HFFc6 (cell line): ENCODE results near the gene SYCP2L. TPM values are rescaled to one million over a fixed set of nuclear protein-coding genes. Genes with fewer than 3 reads are reported as not detected.

Source experiments
- DNase-seq: peaks from one replicate; pipeline ENCODE4 v3.0.0-alpha.2; 2018
- H3K27ac Mint-ChIP-seq: 2 replicates; pipeline ENCODE4 v1.8.0; 2020; ENCODE audit warnings: mild to moderate bottlenecking, mixed read lengths
- H3K27me3 Mint-ChIP-seq: 2 replicates; pipeline ENCODE4 v1.8.0; 2021; ENCODE audit warnings: mild to moderate bottlenecking, moderate library complexity, mixed read lengths; ENCODE audit not compliant: insufficient read depth
- H3K36me3 Mint-ChIP-seq: 2 replicates; pipeline ENCODE4 v1.8.0; 2021; ENCODE audit warnings: low read depth, mixed read lengths
- H3K4me1 Mint-ChIP-seq: 2 replicates; pipeline ENCODE4 v1.8.0; 2020; ENCODE audit warnings: low read depth, mixed read lengths
- H3K4me3 Mint-ChIP-seq: 2 replicates; pipeline ENCODE4 v1.8.0; 2020; ENCODE audit warnings: mild to moderate bottlenecking, moderate library complexity, mixed read lengths
- H3K9me3 Mint-ChIP-seq: 2 replicates; pipeline ENCODE4 v1.8.0; 2020; ENCODE audit warnings: mild to moderate bottlenecking, mixed read lengths
- CTCF ChIP-seq: fragments of 200-600 bp; sonication (generic); IDR thresholded peaks from 2 replicates; pipeline ENCODE4 v1.5.0; 2021; ENCODE audit warnings: antibody characterized with exemption, mild to moderate bottlenecking
- total RNA-seq, 6 experiments: library from RNA; stranded (reverse); fragmentation: NEBNext Ultra II Directional; extraction: Animal tissue kit (Norgen Biotek cat#: 25700); gene quantifications; 2 replicates in 1 of 6; 3 replicates in 5 of 6; pipeline ENCODE4 v1.2.3, GENCODE V29; 2021

Gene SYCP2L
- total RNA-seq, 6 experiments from 2014 or later = not detected

- H3K27ac Mint-ChIP-seq = no peak overlapping the region
- no peaks in the 10 kb centered on the region for H3K36me3 Mint-ChIP-seq
- peaks cover 9% of the 10 kb centered on the region for H3K27me3 Mint-ChIP-seq
- H3K4me3 Mint-ChIP-seq = no peak overlapping the region
- TF ChIP-seq CTCF = peak; percentile 81
- DNase-seq = peak; percentile 53
- no peaks in the 10 kb centered on the region for H3K9me3 Mint-ChIP-seq
- H3K4me1 Mint-ChIP-seq = no peaks in the 10 kb centered on the region; the same call in 1 of the 2 replicates
Measured at GRCh38 chr6:10951675-10952282, 64.9 kb downstream of the SYCP2L start.

- Mint-ChIP-seq H3K36me3 (no peaks in the 10 kb centered on the region), H3K4me3 (no peak overlapping the region), H3K27me3 (peaks cover 7% of the 10 kb centered on the region), H3K4me1 (no peaks in the 10 kb centered on the region; the same call in 1 of the 2 replicates), H3K27ac (no peak overlapping the region), H3K9me3 (no peaks in the 10 kb centered on the region)
- DNase-seq = peak; percentile 72
- peak; percentile 97 for TF ChIP-seq CTCF
Measured at GRCh38 chr6:10954590-10955010, 67.7 kb downstream of the SYCP2L start.

- Mint-ChIP-seq H3K36me3 (no peaks in the 10 kb centered on the region), H3K27me3 (peaks cover 3% of the 10 kb centered on the region), H3K4me1 (no peaks in the 10 kb centered on the region; the same call in 1 of the 2 replicates), H3K27ac (no peak overlapping the region), H3K9me3 (no peaks in the 10 kb centered on the region), H3K4me3 (no peak overlapping the region)
- DNase-seq = no peak
- TF ChIP-seq CTCF = no peak
Measured at GRCh38 chr6:10956776-10957175, 69.9 kb downstream of the SYCP2L start.

- H3K27me3 Mint-ChIP-seq = peaks cover 3% of the 10 kb centered on the region
- no peak overlapping the region for H3K4me3 Mint-ChIP-seq
- DNase-seq = no peak
- H3K27ac Mint-ChIP-seq = no peak overlapping the region
- no peak for TF ChIP-seq CTCF
- no peaks in the 10 kb centered on the region for H3K9me3 Mint-ChIP-seq
- no peaks in the 10 kb centered on the region for H3K36me3 Mint-ChIP-seq
- peaks cover 5% of the 10 kb centered on the region for H3K4me1 Mint-ChIP-seq
Measured at GRCh38 chr6:10957414-10957886, 70.6 kb downstream of the SYCP2L start.

- no peaks in the 10 kb centered on the region; the same call in 1 of the 2 replicates for H3K9me3 Mint-ChIP-seq
- H3K4me1 Mint-ChIP-seq = peaks cover 16% of the 10 kb centered on the region
- H3K27ac Mint-ChIP-seq = no peak overlapping the region
- peaks cover 2% of the 10 kb centered on the region for H3K27me3 Mint-ChIP-seq
- H3K36me3 Mint-ChIP-seq = no peaks in the 10 kb centered on the region
- DNase-seq = no peak
- no peak overlapping the region for H3K4me3 Mint-ChIP-seq
- TF ChIP-seq CTCF = no peak
Measured at GRCh38 chr6:10960171-10960570, 73.3 kb downstream of the SYCP2L start.
